Measurements from ENCODE around the gene CCDC85C. TPM values are rescaled to one million over a fixed set of nuclear protein-coding genes. Genes with fewer than 3 reads are reported as not detected.

CCDC85C gene
- total RNA-seq, 1 donor from 2014 or later: 49.1 TPM

DNA sequence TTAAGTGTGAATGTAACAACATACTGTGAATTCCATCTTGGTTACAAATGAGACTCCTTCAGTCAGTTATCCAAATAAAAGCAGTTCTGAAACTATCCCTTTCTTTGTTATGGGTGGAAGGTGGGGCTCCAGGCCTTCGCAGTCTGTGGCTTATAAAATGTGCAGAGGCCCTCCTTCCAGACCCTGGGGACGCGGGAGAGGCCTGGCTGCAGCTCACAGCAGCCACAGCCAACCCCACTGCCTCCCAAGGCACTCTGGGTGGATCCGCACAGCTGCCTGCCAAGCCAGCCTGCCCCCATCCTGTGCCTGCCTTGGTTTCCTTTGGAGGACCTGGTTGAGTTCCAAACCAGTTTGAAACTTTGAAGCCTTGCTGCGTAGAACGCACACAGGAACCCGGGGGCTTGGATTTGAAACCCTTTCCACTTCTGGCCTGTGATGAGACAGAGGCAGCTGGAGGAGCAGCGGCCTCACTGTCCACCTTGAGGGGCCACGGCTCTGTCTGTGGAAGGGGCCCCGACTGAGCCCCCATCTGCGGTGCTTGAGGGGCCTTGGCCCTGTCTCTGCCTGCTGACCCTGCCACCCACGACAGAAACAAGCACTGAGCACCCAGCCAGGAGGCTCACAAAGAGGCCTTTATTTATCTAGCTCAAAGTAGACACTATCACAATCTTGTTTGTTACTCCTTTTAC, 92.4 kb downstream of the CCDC85C start:
- no peaks in the 10 kb centered on the region for H3K9me3 Mint-ChIP-seq
- peaks cover 4% of the 10 kb centered on the region for H3K36me3 Mint-ChIP-seq
- H3K4me1 Mint-ChIP-seq (ENCODE audit: unreplicated experiment): peaks cover 5% of the 10 kb centered on the region
- no peak overlapping the region for H3K4me3 Mint-ChIP-seq
- peak overlapping the region; percentile 63 for H3K27ac Mint-ChIP-seq
- no peaks in the 10 kb centered on the region for H3K27me3 Mint-ChIP-seq
- DNase-seq (ENCODE audit: extremely low spot score, unreplicated experiment): peak; percentile 60
- TF ChIP-seq, protein P1, sequence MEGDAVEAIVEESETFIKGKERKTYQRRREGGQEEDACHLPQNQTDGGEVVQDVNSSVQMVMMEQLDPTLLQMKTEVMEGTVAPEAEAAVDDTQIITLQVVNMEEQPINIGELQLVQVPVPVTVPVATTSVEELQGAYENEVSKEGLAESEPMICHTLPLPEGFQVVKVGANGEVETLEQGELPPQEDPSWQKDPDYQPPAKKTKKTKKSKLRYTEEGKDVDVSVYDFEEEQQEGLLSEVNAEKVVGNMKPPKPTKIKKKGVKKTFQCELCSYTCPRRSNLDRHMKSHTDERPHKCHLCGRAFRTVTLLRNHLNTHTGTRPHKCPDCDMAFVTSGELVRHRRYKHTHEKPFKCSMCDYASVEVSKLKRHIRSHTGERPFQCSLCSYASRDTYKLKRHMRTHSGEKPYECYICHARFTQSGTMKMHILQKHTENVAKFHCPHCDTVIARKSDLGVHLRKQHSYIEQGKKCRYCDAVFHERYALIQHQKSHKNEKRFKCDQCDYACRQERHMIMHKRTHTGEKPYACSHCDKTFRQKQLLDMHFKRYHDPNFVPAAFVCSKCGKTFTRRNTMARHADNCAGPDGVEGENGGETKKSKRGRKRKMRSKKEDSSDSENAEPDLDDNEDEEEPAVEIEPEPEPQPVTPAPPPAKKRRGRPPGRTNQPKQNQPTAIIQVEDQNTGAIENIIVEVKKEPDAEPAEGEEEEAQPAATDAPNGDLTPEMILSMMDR (conservative IDR thresholded peaks at IDR 0.05): no peak

DNA sequence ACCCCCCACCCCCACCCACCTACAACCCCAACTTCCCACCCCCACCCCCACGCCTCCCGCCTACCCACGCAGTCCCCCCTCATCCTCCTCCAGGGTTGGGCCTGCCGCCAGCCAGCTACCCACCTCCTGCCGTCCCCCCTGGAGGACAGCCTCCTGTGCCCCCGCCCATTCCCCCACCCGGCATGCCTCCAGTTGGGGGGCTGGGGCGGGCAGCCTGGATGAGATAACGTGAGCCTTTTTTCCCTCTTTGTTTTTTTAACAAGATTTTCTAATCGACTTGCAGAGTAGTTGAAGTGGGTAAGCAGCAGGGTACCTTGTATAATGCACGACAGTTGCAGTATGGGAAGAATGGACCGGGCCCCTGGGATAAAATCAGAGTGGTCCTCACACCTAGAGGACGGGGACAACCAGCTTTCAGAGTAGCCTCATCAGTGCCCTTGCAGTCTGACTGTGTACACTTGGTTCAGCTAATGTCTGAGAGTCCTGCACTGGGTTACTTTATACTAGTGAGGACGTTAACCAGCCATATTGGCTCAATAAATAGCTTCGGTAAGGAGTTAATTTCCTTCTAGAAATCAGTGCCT, 93.4 kb downstream of the CCDC85C start:
- H3K4me3 Mint-ChIP-seq: no peak overlapping the region
- peaks cover 5% of the 10 kb centered on the region for H3K4me1 Mint-ChIP-seq (ENCODE audit: unreplicated experiment)
- DNase-seq (ENCODE audit: extremely low spot score, unreplicated experiment): peak; percentile 40
- no peaks in the 10 kb centered on the region for H3K27me3 Mint-ChIP-seq
- TF ChIP-seq, protein P1 (conservative IDR thresholded peaks at IDR 0.05): no peak
- H3K36me3 Mint-ChIP-seq: peaks cover 8% of the 10 kb centered on the region
- peak overlapping the region; percentile 48 for H3K27ac Mint-ChIP-seq
- H3K9me3 Mint-ChIP-seq: no peaks in the 10 kb centered on the region

DNA sequence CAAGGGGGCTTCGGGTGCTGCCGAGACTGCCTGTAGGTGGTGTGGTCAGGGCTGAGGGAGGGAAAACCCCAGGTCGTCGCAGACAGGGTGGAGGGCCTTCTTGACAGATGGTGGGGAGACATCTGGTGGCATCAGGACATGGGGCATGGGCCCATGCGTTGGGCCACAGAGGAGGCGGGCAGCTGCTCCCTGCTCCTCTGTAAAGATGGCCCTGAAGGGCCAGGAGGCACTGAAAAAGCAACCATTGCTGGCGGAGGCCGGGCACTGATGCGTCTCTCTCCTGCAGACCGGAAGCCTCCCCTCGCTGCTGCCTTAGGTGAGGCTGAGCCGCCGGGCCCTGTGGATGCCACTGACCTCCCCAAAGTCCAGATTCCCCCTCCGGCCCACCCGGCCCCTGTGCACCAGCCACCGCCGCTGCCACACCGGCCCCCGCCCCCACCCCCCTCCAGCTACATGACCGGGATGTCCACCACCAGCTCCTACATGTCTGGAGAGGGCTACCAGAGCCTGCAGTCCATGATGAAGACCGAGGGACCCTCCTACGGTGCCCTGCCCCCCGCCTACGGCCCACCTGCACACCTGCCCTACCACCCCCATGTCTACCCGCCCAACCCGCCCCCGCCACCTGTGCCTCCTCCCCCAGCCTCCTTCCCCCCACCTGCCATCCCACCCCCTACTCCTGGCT, 94.0 kb downstream of the CCDC85C start:
- TF ChIP-seq, protein P1 (conservative IDR thresholded peaks at IDR 0.05): no peak
- DNase-seq (ENCODE audit: extremely low spot score, unreplicated experiment): peak; percentile 60
- Mint-ChIP-seq H3K27ac (peak overlapping the region; percentile 62), H3K4me3 (no peak overlapping the region), H3K9me3 (no peaks in the 10 kb centered on the region), H3K36me3 (peaks cover 11% of the 10 kb centered on the region), H3K4me1 (ENCODE audit: unreplicated experiment) (peaks cover 5% of the 10 kb centered on the region), H3K27me3 (no peaks in the 10 kb centered on the region)

DNA sequence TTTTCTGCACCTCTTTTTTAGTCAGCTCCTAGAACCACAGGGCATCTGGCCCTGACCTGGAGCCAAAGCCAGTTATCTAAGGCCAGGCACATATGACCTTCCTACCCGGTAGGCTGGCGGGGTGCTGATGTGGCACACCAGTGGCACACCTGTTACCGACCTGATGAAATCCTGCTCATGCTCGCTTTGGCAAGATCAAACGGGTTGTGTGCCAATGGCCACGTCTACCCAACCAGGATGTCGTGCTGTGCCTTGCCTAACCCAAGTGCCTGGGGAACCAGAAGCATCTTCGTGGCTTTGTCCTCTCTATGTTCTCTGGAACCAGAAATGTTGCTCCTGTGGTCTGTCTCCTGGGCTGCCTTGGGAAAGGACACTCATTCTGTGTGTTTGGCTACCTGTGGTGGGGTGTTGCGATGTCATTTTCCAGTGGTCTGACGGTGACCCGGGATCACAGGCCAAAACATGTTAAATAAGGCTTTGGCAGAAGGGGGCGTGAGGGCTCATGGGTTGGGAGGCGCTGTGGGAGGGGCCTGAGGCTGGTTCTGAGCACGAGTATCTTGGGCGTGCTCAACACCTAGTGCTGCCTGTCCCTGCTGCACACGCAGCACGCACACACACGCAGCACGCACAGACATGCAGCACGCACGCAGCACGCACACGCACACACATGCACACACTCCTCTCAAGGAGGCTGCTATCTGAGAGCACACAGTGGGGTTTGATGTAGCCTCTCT, 94.9 kb downstream of the CCDC85C start:
- no peaks in the 10 kb centered on the region for H3K9me3 Mint-ChIP-seq

More for the DNA sequence above, 94.9 kb downstream of the CCDC85C start:
- H3K36me3 Mint-ChIP-seq: peaks cover 18% of the 10 kb centered on the region
- peak overlapping the region; percentile 62 for H3K27ac Mint-ChIP-seq
- no peak overlapping the region for H3K4me3 Mint-ChIP-seq
- DNase-seq (ENCODE audit: extremely low spot score, unreplicated experiment): peak; percentile 52
- H3K4me1 Mint-ChIP-seq (ENCODE audit: unreplicated experiment): peaks cover 5% of the 10 kb centered on the region
- no peaks in the 10 kb centered on the region for H3K27me3 Mint-ChIP-seq
- TF ChIP-seq, protein P1 (conservative IDR thresholded peaks at IDR 0.05): no peak

Data from type B pancreatic cell (in vitro differentiated cells).